NAMALWA (cell line): ENCODE data around the gene C4orf50.

ENCODE experiments used
- DNase-seq: peaks from one replicate; pipeline ENCODE4 v3.0.0-alpha.2; 2015; ENCODE audit warnings: low spot score

Gene C4orf50

DNA sequence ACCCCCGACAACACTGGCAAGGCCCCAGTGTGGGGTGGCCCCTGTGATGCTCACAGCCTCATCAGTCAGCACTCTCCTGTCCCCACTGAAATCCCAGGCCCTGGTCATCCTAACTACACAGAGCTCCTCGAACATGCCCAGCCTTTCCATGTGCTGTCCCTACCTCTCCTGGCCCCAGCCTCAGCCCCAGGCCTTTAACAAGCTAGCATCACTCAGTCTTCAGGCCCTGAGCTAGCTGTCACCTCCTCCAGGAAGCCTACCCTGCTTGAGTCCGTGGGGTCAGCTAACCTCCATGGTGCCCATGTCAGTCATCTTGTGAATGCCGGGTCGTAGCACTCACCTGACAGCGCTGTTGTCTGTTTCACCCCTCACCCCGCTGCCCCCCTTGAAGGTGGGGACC is 25.6 kb upstream of the C4orf50 start:
- DNase-seq = no peak

DNA sequence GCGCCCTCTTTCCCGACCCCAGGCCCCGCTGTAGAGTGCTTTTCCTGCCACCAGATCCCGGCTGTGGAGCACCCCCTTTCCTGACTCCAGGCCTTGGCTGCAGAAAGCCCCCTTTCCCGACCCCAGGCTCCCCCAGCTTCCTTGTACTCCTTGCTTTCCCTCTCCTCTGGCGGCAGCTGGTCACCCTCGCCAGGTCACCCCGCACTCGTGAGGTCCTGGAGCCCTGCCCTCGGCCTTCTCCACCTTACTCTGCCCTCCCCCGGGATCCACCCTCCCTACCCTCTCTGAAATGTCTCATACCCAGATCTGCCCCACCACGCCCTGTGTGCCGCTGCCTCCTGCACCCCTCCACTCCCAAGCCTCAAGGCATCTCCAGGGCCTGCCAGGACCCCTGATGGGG is 25.0 kb upstream of the C4orf50 start:
- DNase-seq = no peak

DNA sequence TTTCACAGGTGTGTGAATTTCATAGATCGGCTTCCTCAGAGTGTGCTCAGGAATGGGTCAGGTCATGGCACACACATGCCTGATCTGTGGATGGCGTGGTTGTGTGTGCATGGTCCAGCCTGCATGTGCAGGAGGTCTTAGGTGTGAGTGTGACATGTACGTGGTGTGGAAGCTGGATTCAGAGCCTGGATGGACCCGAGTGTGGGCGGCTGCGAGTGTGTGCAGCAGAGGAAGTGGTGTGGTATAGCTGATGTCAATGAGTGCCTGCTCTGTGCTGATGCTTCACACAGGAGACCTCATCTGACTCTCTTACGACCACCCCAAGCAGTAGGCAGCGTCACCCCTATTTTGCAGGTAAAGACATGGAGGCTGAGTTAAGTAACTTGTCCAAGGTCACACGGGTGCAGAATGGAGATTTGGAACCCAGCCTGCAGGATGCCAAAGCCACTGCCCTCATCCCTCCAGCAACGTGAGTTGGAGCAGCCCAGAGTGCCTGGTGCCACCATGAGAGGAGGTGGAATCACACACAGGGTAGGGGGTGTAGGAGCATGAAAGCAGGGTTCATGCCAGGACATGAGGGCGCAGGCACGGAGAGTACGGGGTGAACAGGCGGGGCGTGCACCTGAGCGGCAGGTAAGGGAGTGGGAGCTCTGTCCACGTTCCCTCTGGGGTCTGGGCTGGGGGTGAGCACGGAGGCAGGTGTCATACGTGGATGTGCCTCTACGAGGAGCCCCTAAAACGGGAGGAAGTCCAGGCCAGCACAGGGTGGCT is 24.2 kb upstream of the C4orf50 start:
- no peak for DNase-seq

DNA sequence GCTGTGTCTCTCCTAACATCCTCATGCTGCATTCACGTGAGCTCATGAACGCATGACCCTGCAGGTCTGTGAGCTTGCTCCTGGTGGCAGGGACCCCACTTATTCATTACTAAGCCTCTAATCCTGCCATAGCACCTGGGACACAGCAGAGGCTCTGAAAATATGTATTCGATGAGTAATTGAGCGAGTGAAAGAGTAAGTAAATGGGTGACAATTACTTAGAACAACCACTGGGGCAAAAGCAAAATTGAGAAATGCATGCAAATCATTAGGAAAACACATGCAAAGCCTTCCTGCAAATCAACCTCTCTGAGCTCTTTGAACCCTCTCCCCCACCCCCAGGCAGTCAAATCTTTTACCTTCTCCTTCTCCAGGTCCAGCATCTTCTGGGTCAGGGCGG is 23.6 kb upstream of the C4orf50 start:
- peak; percentile 9 for DNase-seq

DNA sequence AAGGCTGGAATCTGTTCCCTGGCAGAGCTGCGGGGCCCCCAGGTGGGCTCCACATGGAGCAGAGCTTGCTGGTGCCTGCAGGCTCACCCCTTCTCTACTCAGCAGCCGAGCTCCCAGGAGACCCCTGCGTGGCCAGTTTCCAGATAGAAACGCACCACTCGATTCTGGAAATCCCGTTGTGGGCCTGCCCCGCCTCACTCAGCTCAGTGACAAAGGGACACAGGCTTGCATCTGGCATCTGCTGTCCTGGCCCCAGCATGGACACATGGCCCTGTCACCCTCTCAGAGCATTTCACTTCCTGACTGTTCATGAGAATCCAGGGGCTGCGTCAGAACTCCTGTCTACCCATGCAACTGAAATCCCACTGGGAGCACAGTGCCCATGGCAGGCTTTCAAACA is 20.5 kb upstream of the C4orf50 start:
- DNase-seq = no peak

DNA sequence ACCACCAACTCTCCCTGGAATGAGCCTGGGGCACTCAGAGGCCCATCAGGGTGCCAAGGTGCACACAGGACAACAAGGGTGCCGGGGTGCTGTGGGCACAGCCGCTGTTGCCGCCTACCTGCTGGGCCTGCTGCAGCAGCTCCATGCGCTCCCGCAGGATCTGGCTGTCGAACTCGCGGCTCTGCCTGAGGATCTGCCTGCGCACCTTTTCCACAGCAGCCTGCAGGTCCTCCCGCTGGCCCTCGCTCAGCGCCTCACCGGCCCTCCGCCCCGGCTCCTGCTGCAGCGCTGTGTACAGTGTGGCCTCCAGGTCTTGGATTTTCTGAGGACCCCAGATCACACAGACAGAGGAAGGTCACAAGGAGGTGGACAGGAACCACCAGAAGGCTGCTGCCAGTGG is 17.6 kb upstream of the C4orf50 start:
- DNase-seq = no peak

DNA sequence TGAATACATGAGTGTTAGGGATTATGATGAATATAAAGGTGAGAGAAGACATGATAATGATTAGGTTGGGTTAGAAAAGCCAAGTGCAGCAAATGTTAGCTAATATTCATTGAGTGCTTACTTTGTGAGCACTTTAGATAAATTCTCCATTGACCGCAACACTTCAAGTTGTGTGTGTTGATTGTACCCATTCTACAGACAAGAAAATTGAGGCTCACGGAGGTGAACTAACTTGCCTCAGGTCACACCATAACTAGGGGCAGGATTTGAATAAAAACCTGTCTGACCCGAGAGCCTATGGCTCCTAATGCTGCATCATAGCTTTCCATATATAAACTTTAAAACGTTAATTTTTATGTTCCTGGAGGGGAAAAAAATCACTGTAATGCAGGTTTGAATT is 15.2 kb upstream of the C4orf50 start:
- no peak for DNase-seq

DNA sequence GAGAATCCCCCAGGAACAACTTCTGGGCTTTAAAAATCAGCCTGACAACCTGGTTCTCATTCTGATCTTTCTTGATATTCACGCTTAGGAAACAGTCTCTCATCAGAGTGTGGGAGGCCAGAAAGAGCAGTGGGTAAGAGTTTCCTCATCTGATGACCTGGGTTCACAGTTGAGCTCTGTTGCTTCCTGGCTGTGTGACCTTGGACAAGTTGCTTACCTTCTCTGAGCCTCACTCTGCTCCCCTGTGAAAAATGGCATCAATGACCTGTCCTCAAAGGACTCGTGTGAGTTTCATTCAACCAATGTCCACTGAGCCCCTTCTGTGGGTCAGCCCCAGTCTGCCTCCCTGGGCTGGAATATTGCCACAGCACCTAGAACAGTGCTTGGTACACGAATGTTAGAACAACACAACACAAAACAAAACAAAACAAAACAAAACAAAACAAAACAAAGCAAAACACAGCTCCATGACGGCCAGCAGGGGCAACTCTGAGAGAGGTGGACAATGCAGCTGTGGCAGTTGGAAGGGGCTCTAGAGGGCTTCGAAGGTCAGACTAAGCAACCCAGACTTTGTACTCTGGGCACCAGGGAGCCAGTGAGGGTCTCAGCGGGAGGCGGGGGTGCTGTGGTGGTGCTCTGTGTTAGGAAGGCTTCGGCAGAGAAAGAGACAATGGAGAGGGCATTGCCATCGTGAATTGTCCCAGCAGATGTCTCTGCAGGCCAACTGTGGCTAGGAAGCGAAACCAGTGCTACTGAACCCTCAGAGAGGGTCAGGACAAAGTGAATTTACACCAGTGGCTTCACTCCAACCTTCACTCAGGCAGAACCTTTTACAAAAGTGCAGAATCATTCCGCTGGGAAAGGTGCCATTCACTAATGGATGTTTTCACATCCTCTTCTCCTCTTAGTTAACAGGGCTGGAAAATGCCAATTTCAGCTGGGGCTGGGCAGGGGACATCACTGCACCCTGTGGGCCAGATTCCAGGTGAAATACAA is 14.3 kb upstream of the C4orf50 start:
- DNase-seq = no peak

DNA sequence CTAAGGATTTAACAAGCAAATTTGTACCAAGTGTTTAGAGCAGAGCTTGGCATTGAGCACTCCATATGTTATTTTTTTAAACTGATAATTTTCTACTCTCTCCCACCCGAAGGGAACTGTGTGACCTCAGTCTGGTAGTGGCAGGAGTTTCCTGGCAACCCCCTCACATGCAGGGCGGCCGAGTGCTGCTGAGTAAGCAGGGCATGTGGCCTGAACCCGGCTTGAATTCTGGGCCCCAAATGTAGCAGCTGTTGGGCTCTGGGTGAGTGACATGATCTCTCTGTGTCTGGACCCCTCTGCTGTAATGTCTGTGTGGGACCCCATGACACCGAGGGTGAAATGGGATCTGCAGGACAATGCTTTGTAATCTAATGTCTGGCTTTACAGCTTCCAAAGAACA is 13.6 kb upstream of the C4orf50 start:
- no peak for DNase-seq

DNA sequence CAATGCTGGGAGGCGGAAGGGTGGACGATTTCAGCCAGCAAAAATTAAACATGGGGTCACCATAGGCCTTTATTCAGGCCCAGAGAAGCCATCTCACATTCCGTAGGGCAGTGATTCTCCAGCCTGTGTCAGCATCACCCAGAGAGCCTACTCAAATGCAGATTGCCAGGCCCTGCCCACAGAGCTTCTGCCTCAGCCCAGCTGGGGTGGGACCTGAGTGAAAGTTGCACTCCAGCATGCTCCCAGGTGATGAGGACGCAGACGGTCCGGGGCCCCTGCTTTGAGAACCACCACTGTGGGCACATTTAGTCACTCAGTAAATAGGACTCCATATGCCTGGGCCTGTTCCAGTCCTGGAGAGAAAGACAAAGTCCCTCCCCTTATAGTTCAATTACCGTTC is 12.4 kb upstream of the C4orf50 start:
- no peak for DNase-seq

DNA sequence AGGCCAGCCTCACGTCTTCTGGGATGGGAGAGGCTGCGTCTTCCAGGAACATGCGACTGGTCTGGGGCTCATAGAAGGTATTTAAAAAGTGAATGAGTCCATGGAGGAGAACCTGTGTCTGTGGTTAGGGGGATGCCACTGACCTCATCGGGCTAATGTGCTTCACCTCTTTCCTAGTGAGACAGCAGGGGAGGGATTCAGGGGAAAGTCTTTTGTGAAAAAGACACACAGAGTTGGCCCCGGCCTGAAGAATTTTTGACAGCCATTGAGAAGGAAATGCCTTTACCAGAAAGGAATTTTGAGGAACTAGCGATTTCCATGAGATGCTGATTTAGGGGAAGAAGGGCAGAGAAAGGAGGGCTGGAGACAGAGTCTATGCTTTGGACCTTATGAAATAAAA is 11.0 kb upstream of the C4orf50 start:
- no peak for DNase-seq

DNA sequence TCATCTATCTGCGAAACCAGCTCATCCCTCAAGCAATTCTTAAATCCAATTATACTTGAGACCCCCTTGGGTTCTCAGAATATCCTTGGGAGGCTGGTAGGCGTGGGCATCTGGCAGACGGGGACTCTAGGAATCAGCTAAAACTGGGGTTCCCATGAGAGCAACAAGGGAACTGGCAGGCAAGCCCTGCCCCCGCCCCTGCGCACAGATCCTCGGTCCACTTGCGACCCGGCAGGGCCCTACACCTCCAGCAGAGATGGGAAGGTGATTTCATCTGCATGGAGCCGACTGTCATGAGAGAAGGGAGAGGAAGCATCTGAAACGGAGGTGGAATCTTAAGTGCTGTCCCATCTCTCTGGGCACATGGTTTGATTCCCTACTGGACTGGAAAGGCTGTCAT is 9.9 kb upstream of the C4orf50 start:
- no peak for DNase-seq

DNA sequence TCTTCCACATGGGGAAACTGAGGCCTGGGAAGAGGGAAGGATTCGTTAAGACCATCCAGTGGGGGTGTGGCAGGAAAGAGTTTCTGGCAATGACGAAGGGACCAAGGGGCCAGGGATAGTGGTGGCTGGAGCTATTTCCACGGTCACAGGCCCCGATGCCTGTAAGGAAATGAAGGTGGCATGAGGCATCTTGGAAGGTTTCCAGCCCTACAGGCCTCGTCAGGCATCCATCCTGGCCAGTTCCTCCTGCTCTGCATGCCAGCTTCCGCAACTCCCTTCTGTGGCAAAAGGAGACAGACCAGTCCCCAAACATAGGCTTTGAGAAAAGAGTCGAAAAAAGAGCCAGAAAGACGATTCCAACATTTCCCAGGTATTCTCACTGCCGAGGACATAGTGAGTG is 9.2 kb upstream of the C4orf50 start:
- DNase-seq = no peak

DNA sequence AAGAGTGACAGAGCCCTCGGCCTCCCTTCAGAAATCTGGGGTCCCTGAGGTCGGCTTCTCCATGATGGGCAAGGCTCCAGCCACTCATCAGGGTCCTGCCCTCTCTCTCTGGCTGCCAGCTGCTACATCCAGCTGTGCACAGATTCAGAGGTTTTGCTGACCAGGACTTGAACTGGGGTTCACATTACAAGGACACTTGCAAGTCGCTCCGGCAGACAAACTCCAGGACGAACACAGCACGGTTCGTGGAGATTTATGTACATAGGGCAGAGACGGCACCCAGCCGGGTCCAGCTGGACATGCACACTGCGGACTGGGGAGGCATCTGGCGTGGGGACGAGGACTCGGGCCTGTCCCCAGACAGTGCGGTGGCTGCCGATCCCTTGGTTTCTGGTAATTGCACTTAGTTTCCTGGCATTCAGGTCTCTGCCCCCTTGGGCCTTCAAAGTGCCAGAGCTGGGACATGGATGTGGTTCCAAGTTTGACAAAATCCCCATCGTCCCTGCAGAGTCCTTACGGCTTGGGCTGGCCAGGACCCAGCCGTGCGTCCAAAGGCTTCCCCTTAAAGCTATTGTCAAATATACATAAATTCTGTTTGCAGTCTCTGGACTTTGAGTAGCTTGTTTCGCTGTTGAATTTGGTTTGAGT is 6.2 kb upstream of the C4orf50 start:
- no peak for DNase-seq

DNA sequence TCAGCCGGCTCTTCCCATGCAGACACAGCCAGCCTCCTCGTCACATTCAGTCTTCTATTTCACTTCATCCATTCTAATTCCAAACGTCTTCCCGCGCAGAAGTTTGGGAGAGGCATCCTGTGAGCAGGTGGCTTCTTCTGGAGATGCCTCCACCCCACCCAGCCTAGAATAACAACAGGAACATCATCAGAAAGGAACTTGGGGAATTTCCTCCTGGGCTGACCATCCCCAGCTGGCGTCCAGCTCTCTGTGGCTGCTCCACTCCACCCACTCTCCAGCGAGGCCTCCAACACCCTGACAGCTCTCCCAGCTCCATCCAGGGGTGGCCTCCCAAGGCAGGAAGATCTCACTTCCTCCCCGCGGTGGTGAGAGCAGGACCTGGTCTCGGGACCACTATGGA is 5.5 kb upstream of the C4orf50 start:
- no peak for DNase-seq

DNA sequence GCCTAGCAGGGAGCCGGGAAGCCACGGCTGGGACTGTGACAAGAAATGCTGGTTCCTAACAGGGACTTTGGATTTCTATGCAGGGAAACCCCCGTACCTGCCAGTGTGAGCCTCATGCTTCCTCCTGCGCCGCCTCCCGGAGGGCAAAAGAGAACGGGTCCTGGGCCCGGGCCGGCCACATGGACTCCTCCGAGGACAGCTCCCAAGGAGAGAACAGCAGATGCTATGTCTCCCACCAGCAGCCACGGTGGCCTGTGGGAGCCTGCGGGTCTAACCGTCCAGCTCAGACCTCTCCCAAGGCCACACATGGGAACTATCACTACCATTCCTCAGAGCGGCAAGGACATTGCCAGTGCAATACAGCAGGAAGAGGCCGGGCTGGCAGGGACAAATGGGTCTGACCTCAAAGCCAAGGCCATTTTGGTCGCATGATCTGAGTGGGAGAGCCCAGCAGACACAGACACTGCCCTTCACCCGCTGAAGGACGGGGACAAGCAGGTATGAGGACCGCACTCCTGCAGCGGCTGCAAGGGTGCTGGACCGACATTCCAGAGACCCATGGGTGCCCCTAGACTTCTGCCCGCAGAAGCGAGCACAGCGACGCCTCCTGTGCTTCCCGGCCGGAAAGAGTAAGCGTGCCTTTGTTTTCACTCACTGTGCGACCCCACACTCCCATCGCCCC is 4.5 kb upstream of the C4orf50 start:
- DNase-seq = no peak

DNA sequence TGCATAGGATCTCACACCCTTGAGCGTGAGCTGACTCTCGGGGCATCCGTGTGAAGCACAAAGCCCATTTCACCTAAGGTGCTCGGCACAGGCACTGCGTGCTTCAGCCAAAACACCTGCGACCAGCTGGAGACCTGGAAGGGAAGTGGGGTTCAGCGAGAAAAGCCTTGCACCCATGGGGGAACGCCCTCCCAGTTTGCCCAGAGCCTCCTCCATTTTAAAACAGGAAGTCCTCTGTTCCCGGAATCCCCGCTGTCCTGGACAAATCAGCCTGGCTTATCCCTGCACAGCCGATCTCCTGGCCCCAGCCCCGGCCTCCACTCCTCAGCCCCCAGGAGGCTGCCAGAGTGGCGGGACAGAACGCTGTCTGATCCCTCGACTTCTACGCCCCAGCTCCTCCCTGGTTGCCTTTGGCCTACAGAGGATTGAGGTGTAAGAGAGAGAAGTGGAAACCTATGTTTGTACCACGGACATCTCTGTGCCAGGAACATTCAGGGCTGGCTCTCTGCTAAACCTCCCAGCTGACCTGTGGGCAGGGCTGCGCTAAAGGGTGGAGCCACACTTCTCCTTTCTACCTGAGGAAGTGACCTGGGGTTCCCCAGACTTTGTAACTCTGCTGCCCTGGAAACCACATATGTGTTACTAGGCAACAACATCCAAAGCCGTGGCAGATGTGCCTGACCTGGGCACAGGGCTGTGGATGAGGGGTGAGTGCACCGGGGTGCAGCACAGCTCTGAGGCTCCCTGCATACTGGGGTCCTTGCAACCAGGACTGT is 3.8 kb upstream of the C4orf50 start:
- DNase-seq = no peak

DNA sequence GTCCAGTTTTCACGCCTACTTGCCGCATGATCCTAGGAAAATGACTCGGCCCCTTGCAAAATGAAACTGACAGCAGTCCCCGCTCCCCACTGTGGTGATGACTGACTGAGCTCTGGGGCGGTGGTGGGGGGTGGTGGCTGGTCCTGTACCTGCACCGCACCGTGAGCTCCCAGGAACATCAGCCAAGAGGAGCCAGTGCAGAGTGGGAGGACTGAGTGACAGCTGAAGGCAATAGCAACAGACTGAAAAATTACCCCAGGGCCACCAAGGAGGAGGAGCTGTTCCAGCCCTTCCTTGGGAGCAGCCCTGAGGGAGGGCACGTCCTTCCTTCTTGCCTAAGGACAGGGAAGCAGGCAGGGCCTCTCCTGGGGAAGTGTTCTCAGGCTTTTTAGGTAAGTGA is 2.4 kb upstream of the C4orf50 start:
- no peak for DNase-seq

DNA sequence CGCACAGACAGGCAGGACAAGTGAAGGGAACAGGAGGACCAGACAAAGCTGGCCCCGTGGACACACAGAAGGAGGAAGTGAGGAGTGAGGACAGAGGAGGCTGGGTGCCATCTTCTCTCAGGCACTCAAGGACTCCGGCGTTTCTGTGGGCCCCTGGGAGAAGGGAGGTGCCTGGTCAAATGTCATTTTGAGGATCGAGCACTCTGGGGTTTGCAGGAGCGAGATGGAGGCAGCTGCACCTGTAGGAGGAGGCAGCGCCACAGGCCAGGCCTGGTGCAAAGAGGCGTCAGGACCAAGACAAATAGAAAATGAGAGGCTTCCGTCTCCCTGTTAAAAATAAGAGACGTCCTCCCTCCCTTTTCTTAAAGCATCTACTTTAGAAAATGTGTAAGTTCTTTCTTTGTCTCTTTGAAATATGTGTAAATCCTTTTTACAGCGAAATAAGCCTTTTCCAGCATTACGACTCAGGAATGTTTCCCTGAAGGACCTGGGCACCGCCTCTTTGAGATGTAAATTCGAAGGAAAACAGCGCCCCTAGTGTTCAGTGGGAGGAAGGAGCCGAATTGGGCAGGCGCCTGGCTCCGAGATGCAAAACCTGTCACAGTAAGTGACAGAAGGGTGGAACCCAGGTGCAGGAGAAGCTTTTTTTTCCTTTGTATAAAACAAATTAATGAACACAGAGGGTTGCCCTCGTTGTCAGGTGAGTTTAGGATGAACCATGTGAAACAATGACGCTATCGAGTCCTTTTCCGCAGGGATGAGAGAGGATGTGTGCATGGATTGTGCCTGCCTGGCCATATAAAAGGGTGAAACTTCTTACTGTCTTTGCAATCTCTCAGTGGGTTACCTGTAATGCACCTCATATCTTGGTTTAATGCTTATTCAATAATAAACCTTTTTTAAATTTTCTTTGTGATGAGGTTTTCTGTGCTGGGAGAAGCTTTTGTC is 1.4 kb upstream of the C4orf50 start:
- DNase-seq = peak; percentile 68

DNA sequence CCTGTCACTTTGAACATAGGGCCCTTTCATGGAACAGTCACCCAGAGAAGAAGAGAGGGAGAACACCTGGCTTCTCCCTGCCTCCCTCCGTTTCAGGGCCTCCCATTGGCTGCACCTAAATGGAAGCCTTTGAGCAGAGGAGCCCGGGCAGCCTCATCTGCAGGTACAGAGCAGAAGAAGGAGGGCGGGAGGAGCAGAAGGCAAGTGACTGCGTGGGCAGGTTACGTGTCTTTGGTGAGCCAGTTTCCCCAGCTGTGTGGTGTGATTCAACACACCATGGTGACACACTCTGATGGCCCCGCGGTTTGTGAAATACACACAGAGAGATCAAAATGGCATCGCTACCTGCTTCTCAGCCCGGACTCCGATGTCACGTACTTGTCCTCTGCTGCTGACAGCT is 431 bp downstream of the C4orf50 start:
- DNase-seq = no peak
